Urothelium cell line (cell line): ENCODE results near the gene RASGRF2.
A peak's percentile ranks its signal among the peaks of the same experiment; 100 is the strongest.

Experiments used
- DNase-seq: peaks from one replicate; pipeline ENCODE4 v3.0.0; 2011; ENCODE audit warnings: low spot score, mixed read lengths
- FAIRE-seq: peaks from 2 replicates; lab custom pipeline; 2011; peaks lifted over from hg19 to GRCh38; lab: Jason Lieb, UNC

The RASGRF2 gene

DNA sequence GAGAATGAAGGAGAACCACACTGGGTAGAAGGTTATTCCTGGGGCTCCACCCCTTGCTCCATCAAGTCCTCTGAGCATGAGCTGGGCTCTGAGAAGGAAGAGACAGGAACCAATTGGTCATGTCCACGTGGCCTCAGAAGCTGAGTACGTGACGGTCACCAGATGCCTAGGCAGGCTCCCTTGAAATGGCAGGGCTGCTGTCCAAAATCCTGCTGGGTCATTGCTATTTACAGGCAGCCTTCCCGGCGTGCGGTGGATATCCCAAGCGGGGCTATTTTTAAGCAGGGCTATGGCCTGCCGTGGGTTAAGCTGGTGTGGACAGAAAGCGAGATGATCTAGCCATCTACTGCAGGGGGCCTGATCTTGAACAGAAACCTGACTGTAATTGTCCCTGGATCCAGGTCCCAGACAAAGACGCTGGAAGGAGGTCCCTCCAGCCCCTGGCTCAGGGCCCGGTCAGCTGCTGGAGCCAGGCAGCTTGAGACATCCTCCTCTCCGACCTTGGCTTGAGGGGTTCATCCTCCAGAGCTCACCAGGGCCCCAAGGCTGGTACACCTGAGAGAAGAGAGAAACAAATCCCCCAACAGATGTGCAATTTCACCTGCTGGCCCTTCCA lies 272.4 kb downstream of the RASGRF2 start:
- FAIRE-seq (no peak), DNase-seq (no peak)

DNA sequence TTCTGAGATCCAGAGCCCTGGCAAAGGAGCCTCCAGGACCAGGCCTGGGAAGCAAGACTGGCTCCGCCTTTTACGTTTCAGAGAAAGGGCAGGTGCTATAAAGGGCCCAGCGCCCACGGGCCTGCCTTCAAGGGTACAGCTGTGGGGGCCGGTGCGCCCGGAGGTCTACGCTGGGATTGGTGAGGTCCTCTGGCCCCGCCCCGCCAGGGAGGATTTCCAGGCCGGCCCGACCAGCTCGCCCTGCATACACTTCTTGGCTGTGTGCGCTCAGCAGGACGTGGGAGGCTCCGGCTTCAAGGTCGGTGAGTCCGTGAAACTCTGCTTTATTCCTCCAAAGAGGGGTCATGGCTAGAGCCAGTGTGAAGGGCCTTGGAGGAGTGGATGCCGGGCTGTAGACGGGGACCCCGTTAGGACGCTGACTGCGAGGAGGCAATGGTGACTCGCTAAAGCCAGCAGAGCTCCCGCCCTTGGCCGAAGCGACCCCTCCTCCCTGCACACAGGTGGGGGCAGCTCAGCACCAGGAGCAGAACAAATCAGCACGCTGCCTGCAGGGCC lies 273.0 kb downstream of the RASGRF2 start, which contains the start of gene CKMT2:
CKMT2 (plus strand) TSS at position 243 of the 555 bp plus-strand sequence. CDS start 17,811 bp downstream, outside the sequence.
- FAIRE-seq (no peak), DNase-seq (no peak)

DNA sequence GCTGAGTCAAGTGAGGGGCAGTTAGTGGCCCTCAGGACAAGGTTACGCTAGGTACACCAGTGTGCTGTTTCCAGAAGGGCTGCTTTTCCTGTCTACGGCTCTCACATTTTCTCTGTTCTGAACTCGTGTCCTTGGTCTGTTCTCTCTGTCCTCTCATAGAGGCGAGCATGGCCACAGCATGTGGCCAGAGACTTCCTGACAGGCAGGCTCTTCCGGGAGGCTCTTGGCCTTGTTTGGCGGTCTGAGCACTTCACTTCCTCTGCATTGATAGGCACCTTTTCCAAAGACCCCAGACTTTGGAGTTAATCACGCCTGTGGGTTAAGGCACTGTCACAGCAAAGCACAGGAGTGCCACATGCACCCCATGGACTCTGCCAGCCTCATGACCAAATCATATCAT lies 274.1 kb downstream of the RASGRF2 start:
- FAIRE-seq, result no peak

DNA sequence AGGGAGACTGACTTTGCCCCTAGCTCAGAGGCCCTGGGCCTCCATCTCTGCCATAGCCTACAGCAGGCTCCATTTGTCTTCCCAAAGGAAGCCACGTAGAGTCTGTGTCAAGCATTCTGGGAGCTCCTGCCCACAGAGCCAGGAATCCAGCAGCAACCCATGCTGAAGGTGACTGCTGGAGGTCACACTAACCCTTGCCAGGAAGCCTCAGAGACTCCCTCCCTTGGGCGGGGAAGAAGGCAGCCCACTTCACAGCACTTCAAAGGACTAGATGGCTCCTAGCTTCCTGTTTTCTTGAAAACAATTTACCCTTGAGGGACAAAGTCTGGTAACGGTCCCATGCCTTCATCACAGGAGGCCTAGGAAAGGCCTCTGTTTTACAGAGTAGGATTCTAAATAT lies 274.6 kb downstream of the RASGRF2 start:
- no peak for FAIRE-seq
- no peak for DNase-seq

More for the DNA sequence above, 274.1 kb downstream of the RASGRF2 start:
- no peak for DNase-seq

DNA sequence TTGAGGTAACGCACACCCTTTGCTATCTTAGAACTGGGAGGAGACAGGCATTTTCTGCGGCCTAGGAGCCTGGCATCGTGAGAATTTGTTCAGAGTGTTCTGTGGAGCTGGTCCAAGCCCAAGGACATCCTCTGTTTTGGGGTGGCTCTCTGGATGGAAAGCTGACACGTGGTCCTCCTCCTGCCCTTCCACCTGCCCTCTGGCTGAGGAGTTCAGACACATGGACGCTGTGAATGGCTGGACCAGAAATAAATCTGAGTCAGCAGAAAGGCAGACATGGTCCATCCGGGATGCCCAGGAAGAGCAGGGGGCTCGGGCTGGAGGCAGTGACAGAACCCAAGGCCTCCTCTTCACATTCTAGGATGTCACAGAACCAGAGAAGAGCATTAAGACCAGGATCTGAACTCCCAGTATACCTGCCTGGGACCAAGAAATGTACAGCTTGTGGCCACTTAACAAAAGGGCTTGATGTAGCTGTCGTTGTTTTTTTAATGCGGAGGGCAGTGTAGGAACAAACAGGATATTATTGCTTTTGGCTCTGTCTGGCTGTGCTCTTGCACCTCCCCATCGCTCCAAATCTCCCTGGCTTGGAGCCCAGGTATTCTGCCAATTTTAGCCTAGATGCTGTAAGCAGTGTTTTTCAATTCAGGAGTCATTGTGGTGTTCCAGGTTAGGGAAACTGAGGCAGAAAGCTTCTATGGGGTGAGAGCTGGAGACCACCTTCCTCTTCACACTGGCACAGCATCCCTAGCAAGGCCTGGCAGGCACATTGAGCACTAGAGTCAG lies 275.3 kb downstream of the RASGRF2 start:
- no peak for DNase-seq
- FAIRE-seq, result no peak

DNA sequence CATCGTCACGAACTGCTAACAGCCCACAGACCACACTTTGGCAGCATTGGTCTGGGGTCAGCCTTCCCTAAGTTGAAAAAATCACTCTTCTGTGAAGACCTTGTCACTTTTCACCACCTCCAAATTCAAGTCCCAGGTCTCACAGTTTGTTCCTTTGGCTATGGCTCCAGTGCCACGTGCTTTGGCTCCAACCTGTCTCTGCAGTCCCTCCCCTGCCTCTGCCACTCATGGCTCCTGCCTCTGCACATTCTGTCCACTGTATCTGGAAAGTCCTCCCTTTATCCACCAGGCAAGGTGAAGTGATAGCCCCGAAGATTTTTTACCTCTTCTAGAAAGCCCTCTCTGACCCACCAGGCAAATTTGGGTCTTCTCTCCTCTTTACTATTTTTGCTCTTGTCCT lies 278.3 kb downstream of the RASGRF2 start:
- no peak for FAIRE-seq
- DNase-seq, result no peak

DNA sequence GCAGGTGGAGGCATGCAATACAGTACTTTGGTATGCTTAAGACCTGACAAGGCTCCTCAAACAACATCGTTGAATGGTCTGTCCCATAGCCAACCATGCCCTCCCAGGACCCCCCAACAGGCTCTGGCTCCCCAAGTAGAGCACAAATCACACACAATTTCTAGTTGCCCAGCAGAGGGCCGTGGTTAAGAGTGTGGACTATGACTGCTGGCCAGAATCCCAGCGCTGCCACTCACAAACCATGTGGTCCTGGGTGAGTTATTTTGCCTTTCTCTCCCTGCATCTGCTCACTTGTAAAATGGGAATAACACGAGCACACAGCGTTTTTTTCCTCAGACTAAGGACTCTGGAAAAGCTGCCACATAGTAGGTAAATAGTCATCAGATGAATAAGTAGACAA lies 279.4 kb downstream of the RASGRF2 start:
- no peak for FAIRE-seq

DNA sequence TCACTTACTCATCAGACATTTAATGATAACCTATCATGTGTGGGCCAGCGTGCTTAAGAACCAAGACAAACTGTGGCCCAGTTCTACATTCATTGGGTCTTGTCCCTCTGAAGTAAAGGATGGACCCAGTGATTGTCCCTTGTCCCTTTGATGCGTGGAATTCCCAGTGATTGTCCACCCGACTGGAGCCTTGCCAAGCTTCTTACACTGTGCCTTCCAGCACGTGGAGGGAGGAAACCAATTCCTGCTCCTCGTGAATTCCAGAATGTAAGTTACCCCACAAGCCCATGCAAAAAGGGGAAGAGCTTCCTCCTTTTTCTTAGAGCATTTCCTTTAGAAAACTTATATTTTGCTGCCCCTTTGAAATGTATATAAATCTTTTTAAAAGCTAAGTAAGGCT lies 280.8 kb downstream of the RASGRF2 start:
- no peak for FAIRE-seq
- DNase-seq, result no peak

More for the DNA sequence above, 279.4 kb downstream of the RASGRF2 start:
- no peak for DNase-seq

DNA sequence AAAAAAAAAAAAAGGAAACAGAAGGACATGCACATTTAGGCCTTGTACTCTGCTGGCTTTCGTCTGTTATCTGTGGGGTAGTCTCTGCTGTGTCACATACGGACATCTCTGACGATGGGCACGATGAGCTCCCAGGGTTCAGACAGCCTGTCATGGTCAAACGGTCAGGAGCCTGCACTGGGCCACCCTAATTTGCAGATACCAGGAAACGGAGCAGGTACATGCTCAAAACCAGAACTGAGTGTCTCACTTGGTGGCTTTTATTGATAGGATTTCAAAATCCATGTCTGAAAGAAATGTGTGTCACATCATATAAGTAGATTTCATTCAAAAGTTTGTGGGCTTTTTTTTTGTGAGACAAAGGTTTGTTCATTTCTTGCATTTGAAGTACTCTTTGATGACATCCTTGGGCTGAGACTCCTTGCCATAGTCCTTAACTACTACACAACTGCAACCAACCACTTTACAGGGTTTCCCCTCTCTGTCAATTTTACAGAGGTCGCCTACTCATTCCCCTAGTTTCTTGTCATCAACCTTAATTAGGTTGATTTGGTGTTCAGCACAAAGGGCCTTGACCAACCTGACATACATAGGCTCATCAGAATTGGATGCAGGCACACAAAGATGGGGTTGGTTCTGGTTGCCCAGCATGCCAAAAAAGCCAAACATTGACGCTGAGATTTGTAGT lies 281.9 kb downstream of the RASGRF2 start:
- FAIRE-seq (no peak), DNase-seq (no peak)

DNA sequence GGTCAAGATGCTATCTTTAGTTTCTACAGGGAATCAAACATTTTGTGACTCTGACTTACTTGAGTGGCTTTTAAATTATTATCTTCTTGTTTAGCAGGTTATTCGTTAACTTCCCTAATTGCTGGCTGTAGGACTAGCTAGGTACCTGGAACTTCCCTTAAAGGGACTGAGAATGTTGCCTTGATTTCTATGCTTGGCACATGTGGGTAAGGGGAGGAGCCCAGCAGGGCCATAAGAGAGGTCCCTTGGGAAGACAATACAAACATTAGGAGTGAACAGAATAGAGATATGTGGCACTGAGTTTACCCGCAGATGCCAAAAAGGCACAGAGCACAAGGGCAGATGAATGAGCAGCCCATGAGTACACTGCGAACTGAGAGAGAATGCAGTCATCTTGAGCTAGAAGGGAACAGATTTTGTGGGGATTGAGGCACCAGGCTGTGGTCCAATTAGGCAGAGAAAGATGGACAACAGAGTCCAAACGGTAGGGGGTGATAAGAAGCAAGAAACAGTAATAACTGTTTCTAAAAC lies 282.8 kb downstream of the RASGRF2 start:
- FAIRE-seq, result no peak
- DNase-seq, result no peak

DNA sequence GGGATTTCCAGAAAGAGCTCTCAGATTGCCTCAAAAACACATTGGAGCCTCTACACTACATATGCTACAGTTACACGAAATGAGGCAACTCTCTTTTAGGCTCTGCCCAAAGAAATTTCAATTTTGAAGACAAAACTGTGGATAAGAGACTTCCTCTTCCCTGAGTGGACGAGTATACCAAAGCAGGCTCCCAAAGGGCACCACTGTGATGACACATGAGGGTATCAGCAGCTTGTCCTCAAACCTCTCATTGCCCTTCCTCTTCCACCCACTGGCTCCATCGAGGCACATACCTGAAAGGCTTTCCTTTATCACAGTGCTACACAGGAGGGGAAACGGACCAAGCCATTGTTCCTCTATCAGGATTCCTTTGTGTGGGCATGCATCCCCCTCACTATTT lies 284.3 kb downstream of the RASGRF2 start:
- DNase-seq, result no peak
- FAIRE-seq, result no peak

DNA sequence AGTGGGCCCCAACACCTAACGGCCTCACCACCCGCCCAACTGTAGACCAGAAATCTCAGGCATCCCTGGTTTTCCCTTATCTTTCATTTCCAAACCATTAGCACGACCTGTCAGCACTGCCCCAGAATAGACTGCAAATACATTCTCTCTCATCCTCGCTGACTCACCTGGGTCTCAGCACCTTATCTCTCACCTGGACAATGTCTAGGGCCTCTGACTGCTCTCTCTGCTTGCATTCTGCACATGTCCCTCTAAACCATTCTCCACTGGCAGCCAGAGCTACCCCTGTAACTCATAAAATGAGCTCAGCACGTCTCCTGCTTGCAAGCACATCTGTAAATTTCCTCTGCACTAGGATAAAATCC lies 285.7 kb downstream of the RASGRF2 start:
- FAIRE-seq (no peak), DNase-seq (no peak)

DNA sequence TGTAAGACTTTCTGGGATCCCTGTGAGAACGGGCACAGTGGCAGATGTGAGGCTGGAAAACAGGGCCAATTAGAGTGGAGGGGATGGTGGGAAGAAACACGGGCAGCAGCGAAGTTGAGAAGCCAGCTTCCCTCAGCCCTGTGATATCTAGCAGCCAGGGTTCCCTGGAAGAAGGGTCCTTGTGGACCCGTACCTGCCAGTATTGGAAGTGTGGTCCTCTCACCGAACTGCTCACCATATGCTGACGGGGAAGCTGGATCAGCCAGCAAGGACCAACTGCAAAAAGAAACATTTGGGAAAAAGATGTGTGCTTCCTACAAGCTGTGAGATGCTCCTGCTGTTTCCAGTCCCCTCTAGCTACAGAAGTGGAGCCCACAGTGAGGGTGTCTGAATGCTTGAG lies 286.5 kb downstream of the RASGRF2 start:
- no peak for FAIRE-seq
- DNase-seq, result no peak

DNA sequence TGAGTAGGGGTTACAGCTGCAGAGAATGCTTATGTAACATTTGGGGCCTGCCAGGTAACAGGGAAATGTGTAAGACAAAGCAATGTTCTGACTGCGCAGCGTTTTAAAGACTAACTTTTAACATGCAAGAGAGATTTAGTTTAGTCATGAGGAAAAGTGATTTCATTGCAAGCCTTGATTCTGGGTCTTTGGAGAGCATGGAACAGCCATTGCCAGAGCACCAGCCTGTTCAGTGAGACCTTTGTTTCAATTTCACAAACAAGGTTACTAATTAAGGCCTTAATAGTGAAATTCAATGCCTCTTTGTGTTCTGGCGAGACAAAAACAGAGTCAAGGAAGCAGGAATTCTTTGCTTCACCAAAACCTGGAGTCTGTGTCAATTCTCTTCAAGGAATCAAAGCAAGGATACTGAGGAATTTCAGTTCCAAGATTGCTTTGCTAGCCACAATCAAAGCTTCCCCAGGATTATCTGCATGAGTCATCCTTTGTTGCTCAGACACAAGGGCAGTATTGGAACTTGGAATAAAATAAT lies 287.3 kb downstream of the RASGRF2 start:
- no peak for FAIRE-seq
- peak; percentile 29 for DNase-seq

DNA sequence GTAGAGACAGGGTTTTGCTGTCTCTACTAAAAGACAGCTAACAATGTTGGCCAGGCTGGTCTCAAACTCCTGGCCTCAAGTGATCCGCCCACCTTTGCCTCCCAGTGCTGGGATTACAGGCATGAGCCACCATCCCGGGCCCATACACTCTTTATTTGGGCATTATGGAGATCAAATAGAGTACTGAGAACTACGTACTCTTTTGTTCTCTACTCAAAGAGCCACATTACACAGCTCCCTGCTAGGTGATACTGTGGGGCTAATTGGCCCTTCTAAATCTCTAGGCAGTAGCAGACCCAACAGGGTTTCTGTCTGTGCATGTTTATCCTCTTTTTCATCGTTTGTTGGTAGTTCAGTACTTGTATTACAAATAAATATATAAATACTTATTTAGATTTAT lies 289.1 kb downstream of the RASGRF2 start:
- no peak for DNase-seq

DNA sequence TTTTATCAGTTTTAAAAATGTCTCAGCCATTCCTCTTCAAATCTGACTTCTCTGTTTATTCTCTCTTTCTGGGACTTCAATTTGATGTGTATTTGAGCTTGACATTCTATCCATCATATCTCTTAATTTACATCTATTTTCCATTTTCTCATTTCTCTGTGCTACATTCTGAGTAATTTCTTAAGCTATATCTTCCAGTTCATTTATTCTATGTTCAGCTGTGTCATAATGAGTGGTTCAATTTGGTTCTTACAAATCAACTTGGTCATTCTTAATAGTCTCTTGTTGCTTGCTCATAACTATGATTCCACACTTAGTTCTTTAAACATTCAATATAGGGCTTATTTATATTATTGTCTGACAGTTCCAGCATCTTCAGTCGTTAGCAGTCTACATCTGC lies 289.8 kb downstream of the RASGRF2 start:
- DNase-seq, result no peak
- FAIRE-seq, result no peak

More for the DNA sequence above, 289.1 kb downstream of the RASGRF2 start:
- no peak for FAIRE-seq

DNA sequence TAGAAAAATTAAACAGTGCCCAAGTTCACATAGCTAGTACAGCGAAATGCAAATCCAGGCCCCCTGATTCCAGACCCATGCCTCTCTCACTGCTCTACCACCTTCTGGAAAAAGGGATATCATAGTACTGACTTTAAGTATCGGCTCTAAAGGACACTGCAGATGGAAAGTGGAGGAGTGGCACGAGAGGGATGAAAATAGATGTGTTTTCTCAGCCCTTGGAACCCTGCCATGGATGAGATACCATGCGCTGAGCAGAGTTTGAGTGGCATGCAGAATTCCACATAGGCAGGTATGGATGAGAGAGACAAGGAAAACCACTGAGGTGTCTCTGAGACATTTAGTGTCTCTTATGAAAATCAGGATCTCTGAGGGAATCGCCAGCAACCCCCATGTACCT lies 291.8 kb downstream of the RASGRF2 start:
- DNase-seq (no peak), FAIRE-seq (no peak)

DNA sequence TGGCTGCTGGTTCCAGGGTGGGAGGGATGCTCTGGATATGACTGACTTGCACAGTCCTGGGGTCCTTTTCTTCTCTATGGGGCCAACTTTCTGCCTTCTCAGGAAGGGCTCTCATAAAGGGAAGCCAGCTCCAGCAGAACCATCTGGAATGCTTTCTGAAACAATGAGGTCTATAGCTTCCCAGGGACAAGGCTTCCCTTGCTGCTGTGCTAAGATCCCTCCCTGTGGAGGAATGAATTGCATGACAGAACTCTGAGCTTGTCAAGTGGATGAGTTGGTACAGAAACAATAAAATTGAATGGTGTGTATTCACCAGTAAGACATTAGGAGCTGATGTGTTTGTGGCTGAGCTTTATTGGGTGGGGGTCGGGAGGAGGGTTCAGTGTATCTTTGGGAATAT lies 292.7 kb downstream of the RASGRF2 start:
- FAIRE-seq, result no peak
- DNase-seq, result no peak

DNA sequence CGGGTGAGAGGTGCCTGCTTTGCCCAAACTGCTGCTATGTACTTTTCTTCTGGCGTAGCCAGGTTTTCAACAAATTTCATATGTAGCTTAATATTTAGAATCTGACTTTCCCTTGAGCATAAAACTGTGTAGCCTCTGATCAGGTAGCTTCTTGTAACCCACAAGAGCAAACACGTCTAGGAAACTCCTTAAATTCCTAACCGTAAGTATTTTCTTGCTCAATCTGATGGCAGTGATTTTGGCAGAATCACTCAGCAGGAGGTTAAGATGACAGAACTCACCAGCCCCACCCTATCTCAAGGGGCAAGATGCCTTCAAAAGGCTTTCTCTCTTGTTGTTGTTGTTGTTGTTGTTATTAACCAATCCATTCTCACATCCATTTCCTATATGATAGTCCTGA lies 293.7 kb downstream of the RASGRF2 start:
- FAIRE-seq, result no peak

DNA sequence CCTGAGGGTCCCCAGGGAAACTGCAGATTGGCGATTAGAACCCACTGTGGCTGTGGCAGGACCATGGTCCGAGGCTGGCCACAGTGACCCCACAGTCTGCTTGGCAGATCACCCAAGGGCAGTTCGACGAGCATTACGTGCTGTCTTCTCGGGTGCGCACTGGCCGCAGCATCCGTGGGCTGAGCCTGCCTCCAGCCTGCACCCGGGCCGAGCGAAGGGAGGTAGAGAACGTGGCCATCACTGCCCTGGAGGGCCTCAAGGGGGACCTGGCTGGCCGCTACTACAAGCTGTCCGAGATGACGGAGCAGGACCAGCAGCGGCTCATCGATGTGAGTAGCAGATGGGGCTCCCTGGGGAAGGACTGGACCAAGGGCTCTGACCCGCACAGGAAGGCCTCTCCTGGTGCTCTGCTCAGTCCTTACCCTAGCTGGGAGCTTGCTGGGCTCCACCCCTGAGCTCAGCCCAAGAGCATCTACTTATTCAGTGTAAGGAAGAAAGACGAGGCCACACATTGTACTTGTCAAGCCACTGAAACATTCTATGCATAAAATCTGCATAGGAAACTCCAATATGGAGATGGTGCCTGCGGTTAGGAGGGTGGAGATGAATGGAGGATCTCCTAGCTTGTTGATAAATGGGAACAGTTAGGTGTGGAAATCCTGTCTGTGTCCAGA lies 294.9 kb downstream of the RASGRF2 start:
- FAIRE-seq (no peak), DNase-seq (no peak)

More for the DNA sequence above, 293.7 kb downstream of the RASGRF2 start:
- no peak for DNase-seq
